Uterus (tissue), 4 donors: ENCODE measurements around the gene AUTS2. TPM values are rescaled to one million over a fixed set of nuclear protein-coding genes. Genes with fewer than 3 reads are reported as not detected.

Experiments used
- DNase-seq, 2 donors: peaks; one replicate each; pipeline ENCODE4 v3.0.0-alpha.2; 2019 to 2020
- H3K27ac ChIP-seq, 2 donors: fragments of 200-600 bp; sonication (generic); 1 replicate in 1 of 2; 2 replicates in 1 of 2; pipeline ENCODE4 v1.5.1; 2016 to 2018
- H3K27me3 ChIP-seq, 2 donors: fragments of 200-600 bp; sonication (generic); one replicate each; pipeline ENCODE4 v1.5.1; 2018 to 2019; ENCODE audit warnings: control low read depth in 1 of 2
- H3K36me3 ChIP-seq, 2 donors: fragments of 200-600 bp; sonication (generic); one replicate each; pipeline ENCODE4 v1.5.1; 2019; ENCODE audit warnings: control low read depth in 1 of 2
- H3K4me1 ChIP-seq, 2 donors: fragments of 200-600 bp; sonication (generic); one replicate each; pipeline ENCODE4 v1.5.1; 2018 to 2019; ENCODE audit warnings: control low read depth in 1 of 2
- H3K4me3 ChIP-seq, 2 donors: fragments of 200-600 bp; sonication (generic); 1 replicate in 1 of 2; 2 replicates in 1 of 2; pipeline ENCODE4 v1.5.1; 2018 to 2019; ENCODE audit warnings: mild to moderate bottlenecking in 1 of 2
- H3K9me3 ChIP-seq, 2 donors: fragments of 200-600 bp; sonication (generic); one replicate each; pipeline ENCODE4 v1.5.1; 2019; ENCODE audit warnings: control low read depth in 1 of 2
- POLR2A ChIP-seq, 2 donors: fragments of 450-650 bp; IDR thresholded peaks; one replicate each; pipeline ENCODE4 v1.6.1; 2016; ENCODE audit warnings: antibody characterized with exemption in 2 of 2, mild to moderate bottlenecking in 1 of 2, moderate library complexity in 1 of 2
- intact Hi-C: fragments of 100-400 bp; cut with DNase I; formaldehyde crosslinking; loops from one replicate; pipeline ENCODE4 v1.15.1; 2023; ENCODE audit warnings: low total_unique reads
- total RNA-seq, 4 donors: library from RNA; depleted of rRNA in 3 of 4; stranded (reverse); fragments of >200 nt in 3 of 4; gene quantifications; one replicate each; pipeline versions ENCODE4 v1.1.0 to v1.2.4, GENCODE V29; 2014 to 2023
- TF ChIP-seq, protein P1 (sequence below), 4 experiments: fragments of 200-600 bp in 2 of 4; fragments of 450-650 bp in 2 of 4; sonication (generic) in 2 of 4; IDR thresholded peaks; one replicate each; pipeline ENCODE4 v1.5.1; 2016 to 2019; ENCODE audit warnings: antibody characterized with exemption in 4 of 4, mild to moderate bottlenecking in 2 of 4, moderate library complexity in 1 of 4
- donor health status: DM: yes; HTN: yes; CAD: no.

Gene AUTS2
- total RNA-seq, 4 donors from 2014 or later: 10.5 to 58.2 (median 30.0) TPM

DNA sequence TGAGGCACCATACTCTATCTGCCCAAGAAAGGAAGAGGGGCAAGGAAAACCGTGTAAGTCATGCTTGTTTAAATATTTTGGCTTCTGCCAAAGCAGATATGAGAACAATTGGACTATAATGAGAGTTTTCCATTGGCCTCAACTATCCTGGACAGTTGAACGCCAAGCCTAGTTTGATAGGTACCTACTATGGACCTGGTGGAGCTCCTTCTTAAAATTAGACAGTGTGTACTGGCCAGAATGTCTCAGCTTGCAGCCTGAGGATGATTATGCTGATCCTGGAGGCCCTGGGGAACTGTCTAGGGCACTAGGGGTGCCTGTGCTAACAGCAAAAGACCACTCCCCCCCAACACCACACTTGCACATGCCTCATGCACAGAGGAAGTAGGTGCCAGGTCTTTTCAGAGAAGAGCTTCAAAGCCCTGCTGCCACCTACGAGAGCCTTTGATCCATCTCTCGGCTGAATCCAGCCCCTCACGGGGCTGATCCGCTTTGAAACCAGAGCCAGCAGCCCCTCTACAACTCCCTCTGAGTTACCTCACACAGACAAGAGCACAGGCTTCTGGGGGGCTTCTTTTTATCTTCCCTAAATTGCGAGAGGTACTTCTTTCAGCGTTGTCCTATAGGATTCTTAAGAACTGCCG lies 1059.8 kb downstream of the AUTS2 start:
- intact Hi-C loops: no loop called here
- H3K4me3 ChIP-seq: no peak overlapping the region
- H3K9me3 ChIP-seq: no peaks in the 10 kb centered on the region
- H3K4me1 ChIP-seq: no peaks in the 10 kb centered on the region
- no peak overlapping the region for H3K27ac ChIP-seq
- TF ChIP-seq POLR2A (IDR thresholded peaks at IDR 0.05): no peak
- TF ChIP-seq, protein P1, sequence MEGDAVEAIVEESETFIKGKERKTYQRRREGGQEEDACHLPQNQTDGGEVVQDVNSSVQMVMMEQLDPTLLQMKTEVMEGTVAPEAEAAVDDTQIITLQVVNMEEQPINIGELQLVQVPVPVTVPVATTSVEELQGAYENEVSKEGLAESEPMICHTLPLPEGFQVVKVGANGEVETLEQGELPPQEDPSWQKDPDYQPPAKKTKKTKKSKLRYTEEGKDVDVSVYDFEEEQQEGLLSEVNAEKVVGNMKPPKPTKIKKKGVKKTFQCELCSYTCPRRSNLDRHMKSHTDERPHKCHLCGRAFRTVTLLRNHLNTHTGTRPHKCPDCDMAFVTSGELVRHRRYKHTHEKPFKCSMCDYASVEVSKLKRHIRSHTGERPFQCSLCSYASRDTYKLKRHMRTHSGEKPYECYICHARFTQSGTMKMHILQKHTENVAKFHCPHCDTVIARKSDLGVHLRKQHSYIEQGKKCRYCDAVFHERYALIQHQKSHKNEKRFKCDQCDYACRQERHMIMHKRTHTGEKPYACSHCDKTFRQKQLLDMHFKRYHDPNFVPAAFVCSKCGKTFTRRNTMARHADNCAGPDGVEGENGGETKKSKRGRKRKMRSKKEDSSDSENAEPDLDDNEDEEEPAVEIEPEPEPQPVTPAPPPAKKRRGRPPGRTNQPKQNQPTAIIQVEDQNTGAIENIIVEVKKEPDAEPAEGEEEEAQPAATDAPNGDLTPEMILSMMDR (IDR thresholded peaks at IDR 0.05): no peak
- H3K36me3 ChIP-seq: no peaks in the 10 kb centered on the region
- DNase-seq: no peak
- H3K27me3 ChIP-seq: no peaks in the 10 kb centered on the region

DNA sequence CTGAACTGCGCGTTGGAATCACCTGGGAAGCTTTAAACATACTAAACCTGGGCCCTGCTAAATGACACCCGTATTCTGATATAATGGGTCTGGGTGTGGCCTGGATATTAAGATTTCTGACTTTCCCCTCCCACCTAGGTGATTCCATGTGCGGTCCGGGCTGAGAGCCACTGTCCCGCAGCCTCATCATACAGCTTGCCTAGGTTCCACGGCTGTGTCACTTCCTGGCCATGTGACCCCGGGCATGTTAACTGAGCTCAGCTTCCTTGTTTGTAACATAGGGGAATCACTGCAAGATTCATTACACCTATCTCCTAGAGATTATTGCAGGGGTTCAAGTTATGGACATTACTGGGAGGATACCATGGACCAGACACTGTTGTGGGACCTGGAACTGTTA lies 1061.0 kb downstream of the AUTS2 start:
- TF ChIP-seq, protein P1 (IDR thresholded peaks at IDR 0.05): no peak
- TF ChIP-seq POLR2A (IDR thresholded peaks at IDR 0.05): no peak
- intact Hi-C loops: no loop called here
- DNase-seq: no peak
- no peaks in the 10 kb centered on the region for H3K4me1 ChIP-seq
- H3K27ac ChIP-seq: no peak overlapping the region
- no peaks in the 10 kb centered on the region for H3K36me3 ChIP-seq
- no peaks in the 10 kb centered on the region for H3K27me3 ChIP-seq
- no peaks in the 10 kb centered on the region for H3K9me3 ChIP-seq
- no peak overlapping the region for H3K4me3 ChIP-seq

DNA sequence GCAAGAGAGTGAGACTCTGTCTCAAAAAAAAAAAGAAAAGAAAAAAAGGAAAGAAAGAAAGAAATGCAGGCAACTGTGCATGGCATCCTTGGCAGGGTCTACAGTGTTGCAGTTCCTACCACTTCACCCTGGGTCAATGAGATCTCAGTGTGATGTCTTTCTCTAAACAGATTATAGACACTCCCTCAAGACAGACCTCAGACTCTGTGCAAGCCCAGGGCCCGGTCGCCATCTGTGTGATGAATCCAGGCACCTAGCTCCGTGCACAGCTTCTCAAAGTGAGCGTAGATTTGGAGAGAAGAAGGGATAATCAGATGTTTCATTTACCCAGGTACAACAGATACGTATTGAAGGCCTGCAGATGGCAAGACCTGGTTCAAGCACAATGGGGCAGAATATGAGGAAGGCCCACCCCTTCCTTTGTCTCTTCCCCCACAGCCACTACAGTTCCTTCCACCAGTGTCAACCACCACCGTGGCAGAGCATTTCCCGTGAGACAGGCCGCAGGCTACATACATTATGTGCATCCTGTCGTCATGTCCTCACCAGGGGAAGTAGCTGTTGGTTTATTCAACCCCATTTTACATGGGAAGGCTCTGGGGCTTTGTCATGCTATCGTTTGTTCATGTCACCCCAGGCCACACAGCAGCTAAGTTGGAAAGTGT lies 1062.0 kb downstream of the AUTS2 start:
- no peaks in the 10 kb centered on the region for H3K36me3 ChIP-seq
- no peak for TF ChIP-seq POLR2A (IDR thresholded peaks at IDR 0.05)
- TF ChIP-seq, protein P1 (IDR thresholded peaks at IDR 0.05): no peak
- no peak overlapping the region for H3K27ac ChIP-seq
- H3K4me3 ChIP-seq: no peak overlapping the region
- H3K9me3 ChIP-seq: no peaks in the 10 kb centered on the region
- no peak for DNase-seq
- H3K4me1 ChIP-seq: no peaks in the 10 kb centered on the region
- no peaks in the 10 kb centered on the region for H3K27me3 ChIP-seq
- intact Hi-C loops: no loop called here

DNA sequence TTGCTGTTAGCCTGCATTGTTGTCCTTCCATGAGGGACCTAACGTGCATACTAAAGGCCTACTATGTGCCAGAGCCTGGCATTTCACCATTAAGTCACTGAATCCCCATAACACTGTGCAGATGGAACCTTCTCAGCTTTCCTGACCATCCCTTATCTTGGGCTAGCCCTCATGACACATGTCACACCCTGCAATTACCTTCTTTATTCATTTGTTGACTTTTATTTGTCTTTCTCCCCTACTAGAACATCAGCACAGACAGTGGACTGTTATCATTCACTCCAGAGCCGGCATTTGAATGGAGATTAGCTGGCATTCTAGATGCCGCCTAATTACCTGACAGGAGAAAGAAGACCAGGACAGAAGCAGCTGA lies 1062.5 kb downstream of the AUTS2 start:
- intact Hi-C loops: no loop called here
- TF ChIP-seq, protein P1 (IDR thresholded peaks at IDR 0.05): no peak
- TF ChIP-seq POLR2A (IDR thresholded peaks at IDR 0.05): no peak
- Histone ChIP-seq H3K36me3 (no peaks in the 10 kb centered on the region), H3K27ac (no peak overlapping the region), H3K4me1 (no peaks in the 10 kb centered on the region), H3K27me3 (no peaks in the 10 kb centered on the region), H3K9me3 (no peaks in the 10 kb centered on the region), H3K4me3 (no peak overlapping the region)
- no peak for DNase-seq

DNA sequence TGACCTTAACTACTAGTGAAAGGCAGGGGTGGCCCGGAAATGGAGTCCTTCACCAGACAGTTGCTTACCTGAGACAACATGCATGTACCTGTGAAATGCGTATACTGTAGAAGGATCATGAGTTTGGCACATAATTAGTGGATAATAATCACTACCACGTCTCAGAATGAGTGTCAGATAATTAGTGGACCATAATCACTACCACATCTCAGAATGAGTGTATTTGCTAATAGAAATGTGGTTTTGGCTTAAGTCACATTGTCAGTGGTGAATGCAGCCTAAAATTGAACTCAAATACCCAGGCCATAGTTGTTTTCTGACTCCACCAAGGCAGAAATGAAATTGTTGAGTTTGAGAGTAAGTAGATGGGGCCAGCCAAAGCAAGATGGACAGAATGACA lies 1065.4 kb downstream of the AUTS2 start:
- H3K9me3 ChIP-seq: no peaks in the 10 kb centered on the region
- H3K4me3 ChIP-seq: no peak overlapping the region
- intact Hi-C loops: no loop called here
- H3K36me3 ChIP-seq: no peaks in the 10 kb centered on the region
- DNase-seq: no peak
- H3K4me1 ChIP-seq: no peaks in the 10 kb centered on the region
- H3K27ac ChIP-seq: no peak overlapping the region
- TF ChIP-seq, protein P1 (IDR thresholded peaks at IDR 0.05): no peak
- TF ChIP-seq POLR2A (IDR thresholded peaks at IDR 0.05): no peak
- H3K27me3 ChIP-seq: no peaks in the 10 kb centered on the region
